Common myeloid progenitor, CD34-positive (primary cell): ENCODE data around the gene AGPAT3.
"Not testable (repeated sequence)": the region's sequence is repeated elsewhere in the genome, so short reads cannot be mapped to it uniquely, and the experiment has no call there.

Experiments used
- CTCF ChIA-PET: fragments of 350-600 bp; sonication (Branson Sonifier 250); formaldehyde crosslinking; loops from one replicate; lab custom pipeline; 2021; ENCODE audit warnings: antibody characterized with exemption; lab: Charles Lee
- POLR2A ChIA-PET: fragments of 350-600 bp; sonication (Branson Sonifier 250); formaldehyde crosslinking; loops from one replicate; lab custom pipeline; 2021; ENCODE audit warnings: antibody characterized with exemption; lab: Charles Lee
- DNase-seq, 3 donors: peaks; one replicate each; pipeline versions ENCODE4 v3.0.0 to v3.0.0-alpha.2; 2013
- H3K27ac ChIP-seq, 2 experiments: 1 replicate in 1 of 2; 2 replicates in 1 of 2; pipeline ENCODE4 v1.7.0; 2013; ENCODE audit warnings: inconsistent platforms in 2 of 2, low read length in 2 of 2, mild to moderate bottlenecking in 2 of 2, low read depth in 1 of 2, moderate library complexity in 1 of 2; ENCODE audit not compliant: severe bottlenecking in 2 of 2, insufficient read depth in 1 of 2, poor library complexity in 1 of 2
- H3K27me3 ChIP-seq, 5 experiments: replicated peaks in 2 of 5; 1 replicate in 3 of 5; 2 replicates in 2 of 5; pipeline versions ENCODE4 v1.6.1 to v1.7.0; 2013; ENCODE audit warnings: low read length in 4 of 5, mild to moderate bottlenecking in 2 of 5, moderate library complexity in 2 of 5, inconsistent platforms in 1 of 5; ENCODE audit not compliant: insufficient read depth in 5 of 5, control insufficient read depth in 4 of 5
- H3K36me3 ChIP-seq, 4 experiments: 1 replicate in 2 of 4; 2 replicates in 2 of 4; pipeline versions ENCODE4 v1.6.1 to v1.7.0; 2013; ENCODE audit warnings: low read length in 3 of 4, control low read depth in 1 of 4, mild to moderate bottlenecking in 1 of 4; ENCODE audit not compliant: control insufficient read depth in 4 of 4, insufficient read depth in 4 of 4
- H3K4me1 ChIP-seq, 4 experiments: 1 replicate in 3 of 4; 2 replicates in 1 of 4; pipeline versions ENCODE4 v1.6.1 to v1.7.1; 2013; ENCODE audit warnings: low read length in 3 of 4, mild to moderate bottlenecking in 3 of 4, control low read depth in 1 of 4, inconsistent platforms in 1 of 4, moderate library complexity in 1 of 4; ENCODE audit not compliant: control insufficient read depth in 4 of 4, insufficient read depth in 4 of 4; ENCODE audit errors: control extremely low read depth in 1 of 4
- H3K4me3 ChIP-seq, 7 experiments: 1 replicate in 4 of 7; 2 replicates in 3 of 7; pipeline versions ENCODE4 v1.5.1 to v1.7.0; 2013; ENCODE audit warnings: mild to moderate bottlenecking in 7 of 7, low read length in 6 of 7, moderate library complexity in 6 of 7, inconsistent platforms in 2 of 7, low read depth in 2 of 7, control low read depth in 1 of 7; ENCODE audit not compliant: insufficient read depth in 4 of 7, control insufficient read depth in 1 of 7; ENCODE audit errors: extremely low read depth in 1 of 7
- H3K9me3 ChIP-seq, 5 experiments: 1 replicate in 4 of 5; 2 replicates in 1 of 5; pipeline versions ENCODE4 v1.6.1 to v1.7.1; 2013; ENCODE audit warnings: low read length in 4 of 5, mild to moderate bottlenecking in 2 of 5, inconsistent platforms in 1 of 5, low read depth in 1 of 5, moderate library complexity in 1 of 5; ENCODE audit not compliant: control insufficient read depth in 4 of 5, insufficient read depth in 2 of 5; ENCODE audit errors: control extremely low read depth in 1 of 5
- WGBS: methylation state at CpG from one replicate; pipeline ENCODE4 v1.1.5; 2013; ENCODE audit not compliant: insufficient coverage; 5-methylcytosine and 5-hydroxymethylcytosine counted together

Gene AGPAT3

GRCh38 chr21:43894206-43894577, 29.2 kb downstream of the AGPAT3 start:
- Histone ChIP-seq H3K27me3 (no peaks in the 10 kb centered on the region), H3K9me3 (peaks cover 0 to 12% (median 8%) of the 10 kb centered on the region in 5 experiments), H3K36me3 (peaks cover 2 to 11% (median 8%) of the 10 kb centered on the region in 4 experiments), H3K4me3 (peak overlapping the region in 5 of 7 experiments; percentile 23 to 65 (median 43)), H3K27ac (no peak overlapping the region), H3K4me1 (peaks cover 2 to 14% (median 9%) of the 10 kb centered on the region in 4 experiments)
- DNase-seq: peak in 1 of 3 donors; percentile 36
- no CpG with 5 or more reads among the region's 4 CpGs for WGBS
- ChIA-PET POLR2A (interaction anchor here (1.4 kb wide), 1 partner anchor 21 kb away, joined by 3 read pairs; no protein-coding TSS in a partner anchor), CTCF (interaction anchor here (0.6 to 1.9 kb wide), 5 partner anchors 14 to 248 kb away, joined by 3 to 6 read pairs (median 3); no protein-coding TSS in a partner anchor)

- H3K27me3 ChIP-seq: no peaks in the 10 kb centered on the region
- no peak for DNase-seq
- H3K36me3 ChIP-seq: peaks cover 2 to 19% (median 15%) of the 10 kb centered on the region in 4 experiments
- no CpG with 5 or more reads among the region's 4 CpGs for WGBS
- H3K27ac ChIP-seq: no peak overlapping the region
- ChIA-PET POLR2A (no interaction called here), CTCF (interaction anchor here (1.8 kb wide), 1 partner anchor 23 kb away, joined by 4 read pairs; no protein-coding TSS in a partner anchor)
- H3K4me3 ChIP-seq: no peak overlapping the region
- peaks cover 0 to 14% (median 9%) of the 10 kb centered on the region in 4 experiments for H3K4me1 ChIP-seq
- H3K9me3 ChIP-seq: peaks cover 0 to 13% (median 10%) of the 10 kb centered on the region in 5 experiments
Observed at GRCh38 chr21:43895196-43895595, 30.2 kb downstream of the AGPAT3 start.

- CTCF ChIA-PET: interaction anchor here (1.1 to 1.8 kb wide), 2 partner anchors 9 to 22 kb away, joined by 4 read pairs; no protein-coding TSS in a partner anchor
Observed at GRCh38 chr21:43896696-43897299, 31.8 kb downstream of the AGPAT3 start.

GRCh38 chr21:43899307-43900077, 34.5 kb downstream of the AGPAT3 start:
- Histone ChIP-seq H3K9me3 (peaks cover 0 to 9% (median 8%) of the 10 kb centered on the region in 5 experiments), H3K27ac (no peak overlapping the region), H3K27me3 (no peaks in the 10 kb centered on the region), H3K4me3 (no peak overlapping the region), H3K4me1 (peaks cover 0 to 3% (median 0%) of the 10 kb centered on the region in 4 experiments), H3K36me3 (peaks cover 7 to 16% (median 13%) of the 10 kb centered on the region in 4 experiments)
- CTCF ChIA-PET: interaction anchor here (0.7 kb wide), 2 partner anchors 40 to 77 kb away, joined by 3 read pairs; no protein-coding TSS in a partner anchor
- 92% methylated on average over 17 of the region's 23 CpGs for WGBS
- DNase-seq: no peak
- POLR2A ChIA-PET: no interaction called here

More at GRCh38 chr21:43896696-43897299, 31.8 kb downstream of the AGPAT3 start:
- Histone ChIP-seq H3K9me3 (peaks cover 0 to 12% (median 10%) of the 10 kb centered on the region in 5 experiments), H3K4me1 (peaks cover 0 to 14% (median 9%) of the 10 kb centered on the region in 4 experiments), H3K36me3 (peaks cover 7 to 16% (median 14%) of the 10 kb centered on the region in 4 experiments)
- WGBS: no CpG with 5 or more reads among the region's 8 CpGs
- POLR2A ChIA-PET, H3K4me3 ChIP-seq, DNase-seq, H3K27me3 ChIP-seq, H3K27ac ChIP-seq: not testable (repeated sequence)

- no peaks in the 10 kb centered on the region for H3K27me3 ChIP-seq
- 100% methylated on average over 1 of the region's 1 CpG for WGBS
- CTCF ChIA-PET: interaction anchor here (0.7 kb wide), 1 partner anchor 39 kb away, joined by 3 read pairs; no protein-coding TSS in a partner anchor
- DNase-seq: no peak
- POLR2A ChIA-PET: no interaction called here
- peaks cover 0 to 3% (median 0%) of the 10 kb centered on the region in 4 experiments for H3K4me1 ChIP-seq
- peaks cover 0 to 9% (median 8%) of the 10 kb centered on the region in 5 experiments for H3K9me3 ChIP-seq
- H3K4me3 ChIP-seq: no peak overlapping the region
- H3K27ac ChIP-seq: no peak overlapping the region
- H3K36me3 ChIP-seq: peaks cover 7 to 16% (median 15%) of the 10 kb centered on the region in 4 experiments
Observed at GRCh38 chr21:43900078-43900385, 35.0 kb downstream of the AGPAT3 start.

- Histone ChIP-seq H3K4me3 (no peak overlapping the region), H3K36me3 (peaks cover 7 to 18% (median 15%) of the 10 kb centered on the region in 4 experiments), H3K9me3 (peaks cover 0 to 9% (median 8%) of the 10 kb centered on the region in 5 experiments), H3K27me3 (no peaks in the 10 kb centered on the region), H3K27ac (no peak overlapping the region), H3K4me1 (peaks cover 0 to 3% (median 0%) of the 10 kb centered on the region in 4 experiments)
- no peak for DNase-seq
- WGBS: 95% methylated on average over 6 of the region's 6 CpGs
- ChIA-PET POLR2A (interaction anchor here (0.6 kb wide), 1 partner anchor 38 kb away, joined by 5 read pairs; no protein-coding TSS in a partner anchor), CTCF (interaction anchor here (1.0 to 1.6 kb wide), 3 partner anchors 11 to 111 kb away, joined by 3 read pairs; partner anchors contain the start of gene RRP1)
Observed at GRCh38 chr21:43900690-43901089, 35.7 kb downstream of the AGPAT3 start.
